ENCODE data around the gene PLXNA2. TPM values are rescaled to one million over a fixed set of nuclear protein-coding genes. Genes with fewer than 3 reads are reported as not detected.

The PLXNA2 gene
- total RNA-seq, 4 donors from 2014 or later = 26.9 to 54.0 (median 46.1) TPM

GRCh38 chr1:208235356-208235981 lies 8.7 kb downstream of the PLXNA2 start:
- H3K4me3 ChIP-seq = peak overlapping the region in 1 of 4 donors; percentile 39
- WGBS, 2 donors = 74 to 76% methylated on average over 9 of the region's 9 CpGs
- DNase-seq = no peak
- peaks cover 0 to 17% (median 0%) of the 10 kb centered on the region in 3 donors for H3K36me3 ChIP-seq
- H3K4me1 ChIP-seq = peaks cover 52 to 100% (median 86%) of the 10 kb centered on the region in 3 donors
- H3K9me3 ChIP-seq = no peaks in the 10 kb centered on the region
- TF ChIP-seq POLR2A (IDR thresholded peaks at IDR 0.05) (no peak), CTCF (IDR thresholded peaks at IDR 0.05) (no peak)
- intact Hi-C loops (cut with DNase I) = no loop called here
- no peaks in the 10 kb centered on the region for H3K27me3 ChIP-seq
- H3K27ac ChIP-seq = peak overlapping the region; percentile 51 to 74 (median 62)

- TF ChIP-seq POLR2A (IDR thresholded peaks at IDR 0.05) = no peak
- no peak for TF ChIP-seq CTCF (IDR thresholded peaks at IDR 0.05)
- no peaks in the 10 kb centered on the region for H3K27me3 ChIP-seq
- H3K36me3 ChIP-seq = peaks cover 0 to 24% (median 0%) of the 10 kb centered on the region in 3 donors
- intact Hi-C loops (cut with DNase I) = no loop called here
- WGBS, 2 donors = 63 to 89% methylated on average over 4 to 5 of the region's 5 CpGs
- H3K27ac ChIP-seq = no peak overlapping the region
- H3K4me3 ChIP-seq = no peak overlapping the region
- no peak for DNase-seq
- H3K4me1 ChIP-seq = peaks cover 45 to 100% (median 79%) of the 10 kb centered on the region in 3 donors
- H3K9me3 ChIP-seq = no peaks in the 10 kb centered on the region
Measured at GRCh38 chr1:208234721-208235120, 9.5 kb downstream of the PLXNA2 start.

- intact Hi-C loops (cut with DNase I) = no loop called here
- H3K4me3 ChIP-seq = no peak overlapping the region
- no peaks in the 10 kb centered on the region for H3K27me3 ChIP-seq
- H3K27ac ChIP-seq = peak overlapping the region in 1 of 4 donors; percentile 15
- WGBS, 2 donors = 52 to 64% methylated on average over 3 of the region's 3 CpGs
- no peaks in the 10 kb centered on the region for H3K9me3 ChIP-seq
- TF ChIP-seq CTCF (IDR thresholded peaks at IDR 0.05) (no peak), POLR2A (IDR thresholded peaks at IDR 0.05) (no peak)
- H3K4me1 ChIP-seq = peaks cover 39 to 100% (median 72%) of the 10 kb centered on the region in 3 donors
- H3K36me3 ChIP-seq = peaks cover 0 to 31% (median 0%) of the 10 kb centered on the region in 3 donors
- no peak for DNase-seq
Measured at GRCh38 chr1:208233978-208234377, 10.2 kb downstream of the PLXNA2 start.

- 61 to 64% methylated on average over 4 to 5 of the region's 5 CpGs for WGBS, 2 donors
- no peak for DNase-seq
- Histone ChIP-seq H3K27me3 (no peaks in the 10 kb centered on the region), H3K9me3 (no peaks in the 10 kb centered on the region), H3K4me3 (no peak overlapping the region), H3K36me3 (peaks cover 0 to 34% (median 0%) of the 10 kb centered on the region in 3 donors), H3K27ac (peak overlapping the region in 1 of 4 donors; percentile 15), H3K4me1 (peaks cover 35 to 100% (median 73%) of the 10 kb centered on the region in 3 donors)
- intact Hi-C loops (cut with DNase I) = no loop called here
- TF ChIP-seq CTCF (IDR thresholded peaks at IDR 0.05) = no peak
- TF ChIP-seq POLR2A (IDR thresholded peaks at IDR 0.05) = no peak
Measured at GRCh38 chr1:208233546-208233945, 10.6 kb downstream of the PLXNA2 start.

GRCh38 chr1:208232662-208233038 lies 11.5 kb downstream of the PLXNA2 start:
- no peak for DNase-seq
- Histone ChIP-seq H3K27me3 (no peaks in the 10 kb centered on the region), H3K36me3 (peaks cover 0 to 30% (median 0%) of the 10 kb centered on the region in 3 donors), H3K27ac (peak overlapping the region in 2 of 4 donors; percentile 19 to 54), H3K4me1 (peaks cover 32 to 100% (median 65%) of the 10 kb centered on the region in 3 donors), H3K4me3 (no peak overlapping the region), H3K9me3 (no peaks in the 10 kb centered on the region)
- no peak for TF ChIP-seq POLR2A (IDR thresholded peaks at IDR 0.05)
- TF ChIP-seq CTCF (IDR thresholded peaks at IDR 0.05) = no peak
- 78 to 90% methylated on average over 3 of the region's 3 CpGs for WGBS, 2 donors
- intact Hi-C loops (cut with DNase I) = no loop called here

Data from esophagus squamous epithelium (tissue), 5 donors.